Stimulated activated CD8-positive, alpha-beta memory T cell treated with anti-CD3 and anti-CD28 coated beads, Interleukin-7, amount 100 ng/mL, for 24 hours (primary cell): Measurements from ENCODE around the gene PARD3.

Experiments
- DNase-seq: peaks from one replicate; pipeline ENCODE4 v3.0.0-alpha.2; 2020; ENCODE audit warnings: low read depth

The PARD3 gene

GRCh38 chr10:34580214-34580613 lies 234.9 kb downstream of the PARD3 start:
- DNase-seq = no peak

- DNase-seq = no peak
Measured at GRCh38 chr10:34578468-34578867, 236.6 kb downstream of the PARD3 start.

- no peak for DNase-seq
Measured at GRCh38 chr10:34576797-34577196, 238.3 kb downstream of the PARD3 start.

- DNase-seq = no peak
Measured at GRCh38 chr10:34575882-34576281, 239.2 kb downstream of the PARD3 start.

- DNase-seq = no peak
Measured at GRCh38 chr10:34574353-34574934, 240.7 kb downstream of the PARD3 start.

- no peak for DNase-seq
Measured at GRCh38 chr10:34570887-34571286, 244.2 kb downstream of the PARD3 start.

GRCh38 chr10:34567659-34568253 lies 247.3 kb downstream of the PARD3 start:
- no peak for DNase-seq

GRCh38 chr10:34565934-34566333 lies 249.2 kb downstream of the PARD3 start:
- DNase-seq = no peak

GRCh38 chr10:34558093-34558583 lies 257.0 kb downstream of the PARD3 start:
- no peak for DNase-seq

- no peak for DNase-seq
Measured at GRCh38 chr10:34557173-34557572, 257.9 kb downstream of the PARD3 start.

- no peak for DNase-seq
Measured at GRCh38 chr10:34555653-34556052, 259.4 kb downstream of the PARD3 start.

- DNase-seq = no peak
Measured at GRCh38 chr10:34553747-34554146, 261.3 kb downstream of the PARD3 start.

- DNase-seq = no peak
Measured at GRCh38 chr10:34551295-34551694, 263.8 kb downstream of the PARD3 start.

GRCh38 chr10:34549953-34550352 lies 265.1 kb downstream of the PARD3 start:
- DNase-seq = no peak

- no peak for DNase-seq
Measured at GRCh38 chr10:34549001-34549400, 266.1 kb downstream of the PARD3 start.

GRCh38 chr10:34548466-34548865 lies 266.6 kb downstream of the PARD3 start:
- no peak for DNase-seq

GRCh38 chr10:34547695-34548094 lies 267.4 kb downstream of the PARD3 start:
- no peak for DNase-seq

- DNase-seq = no peak
Measured at GRCh38 chr10:34547291-34547690, 267.8 kb downstream of the PARD3 start.

- no peak for DNase-seq
Measured at GRCh38 chr10:34544400-34544799, 270.7 kb downstream of the PARD3 start.

GRCh38 chr10:34543716-34544115 lies 271.4 kb downstream of the PARD3 start:
- no peak for DNase-seq

GRCh38 chr10:34540492-34540891 lies 274.6 kb downstream of the PARD3 start:
- DNase-seq = no peak

GRCh38 chr10:34539533-34540315 lies 275.4 kb downstream of the PARD3 start:
- DNase-seq = no peak

- no peak for DNase-seq
Measured at GRCh38 chr10:34538281-34538829, 276.7 kb downstream of the PARD3 start.
